AG04450 (cell line): Measurements from ENCODE around the gene MAJIN. TPM values are rescaled to one million over a fixed set of nuclear protein-coding genes. Genes with fewer than 3 reads are reported as not detected.
"Not testable (repeated sequence)": the region's sequence is repeated elsewhere in the genome, so short reads cannot be mapped to it uniquely, and the experiment has no call there.

ENCODE experiments used
- CTCF ChIA-PET: fragments of 300-600, 350-600 bp; formaldehyde crosslinking; extraction: SDS; loops from one replicate; lab custom pipeline; 2022; ENCODE audit warnings: antibody characterized with exemption, inconsistent platforms; lab: Charles Lee
- POLR2A ChIA-PET: fragments of 350-600 bp; formaldehyde crosslinking; extraction: SDS; loops from one replicate; lab custom pipeline; 2021; ENCODE audit warnings: antibody characterized with exemption, inconsistent platforms; lab: Yijun Ruan, JAX
- DNase-seq: peaks from one replicate; pipeline ENCODE4 v3.0.0-alpha.2; 2011; ENCODE audit warnings: low read depth, low spot score
- H3K27ac ChIP-seq: one replicate; pipeline ENCODE4 v1.5.1; 2012; ENCODE audit warnings: low read depth, low read length, control low read depth
- H3K27me3 ChIP-seq: one replicate; pipeline ENCODE4 v1.6.0; 2012; ENCODE audit warnings: low read length; ENCODE audit not compliant: control insufficient read depth, insufficient read depth
- H3K4me3 ChIP-seq: 2 replicates; pipeline ENCODE4 v1.5.1; 2011; ENCODE audit warnings: mild to moderate bottlenecking, low read depth, low read length, control low read depth
- H3K9me3 ChIP-seq: 2 replicates; pipeline ENCODE4 v1.5.1; 2012; ENCODE audit warnings: low read length; ENCODE audit not compliant: control insufficient read depth, insufficient read depth
- polyA plus RNA-seq: library from polyadenylated mRNA; depleted of rRNA; stranded (reverse); fragments of >200 nt; gene quantifications from 2 replicates; pipeline ENCODE4 v1.2.3, GENCODE V29; 2011
- TF ChIP-seq, protein P1 (sequence below): IDR thresholded peaks from 2 replicates; pipeline ENCODE4 v1.5.1; 2011; ENCODE audit warnings: low read depth, low read length, control low read depth, inconsistent platforms

The MAJIN gene
- polyA plus RNA-seq, 1 experiment, result not detected

DNA sequence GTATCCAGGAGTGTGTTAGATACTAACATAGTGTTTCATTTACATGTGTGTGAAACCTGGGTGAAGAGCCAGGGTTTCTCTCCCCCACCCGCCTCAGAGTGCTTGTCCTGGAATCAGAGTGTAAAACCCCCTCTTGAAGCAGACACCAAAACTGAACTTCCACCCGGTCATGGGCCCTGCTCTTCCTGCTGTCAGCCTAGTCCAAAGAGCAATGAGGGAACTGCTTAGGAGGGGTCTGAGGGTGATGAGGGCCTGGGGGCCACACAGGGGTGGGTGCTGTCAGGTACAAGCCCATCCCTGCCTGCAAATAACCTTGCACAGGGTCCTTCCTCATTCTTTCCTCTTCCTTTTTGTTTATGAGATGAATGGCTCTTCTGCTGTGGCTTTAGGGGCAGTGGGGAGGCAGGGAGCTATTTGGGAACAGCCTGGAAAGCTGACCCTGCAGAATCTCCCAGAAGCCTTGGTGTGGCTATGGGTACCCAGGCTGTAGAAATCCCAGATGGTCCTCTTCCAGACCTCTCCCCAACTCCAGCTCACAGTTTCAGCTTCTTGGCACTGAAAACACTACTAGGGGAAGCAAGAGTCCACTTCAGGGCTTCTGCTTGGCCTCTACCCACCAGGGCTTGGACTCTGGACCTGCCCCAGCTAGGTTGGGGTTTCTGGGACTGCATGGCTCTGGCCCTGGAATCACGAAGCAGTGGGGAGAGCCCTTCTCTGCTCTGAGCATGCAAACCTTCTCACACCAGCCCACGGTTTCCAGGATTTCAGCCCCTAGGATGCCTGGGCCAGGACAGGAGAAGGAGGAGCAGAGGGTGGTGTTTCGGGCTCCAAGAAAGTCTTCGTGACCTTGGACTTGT, 16.3 kb upstream of the MAJIN start:
- ChIA-PET CTCF (interaction anchor here (0.8 kb wide), 1 partner anchor 144 kb away, joined by 3 read pairs; no protein-coding TSS in a partner anchor), POLR2A (no interaction called here)
- Histone ChIP-seq H3K27me3 (peaks cover 2% of the 10 kb centered on the region), H3K27ac (no peak overlapping the region), H3K9me3 (no peaks in the 10 kb centered on the region; the same call in 1 of the 2 replicates), H3K4me3 (no peak overlapping the region)
- DNase-seq, result no peak
- TF ChIP-seq, protein P1, sequence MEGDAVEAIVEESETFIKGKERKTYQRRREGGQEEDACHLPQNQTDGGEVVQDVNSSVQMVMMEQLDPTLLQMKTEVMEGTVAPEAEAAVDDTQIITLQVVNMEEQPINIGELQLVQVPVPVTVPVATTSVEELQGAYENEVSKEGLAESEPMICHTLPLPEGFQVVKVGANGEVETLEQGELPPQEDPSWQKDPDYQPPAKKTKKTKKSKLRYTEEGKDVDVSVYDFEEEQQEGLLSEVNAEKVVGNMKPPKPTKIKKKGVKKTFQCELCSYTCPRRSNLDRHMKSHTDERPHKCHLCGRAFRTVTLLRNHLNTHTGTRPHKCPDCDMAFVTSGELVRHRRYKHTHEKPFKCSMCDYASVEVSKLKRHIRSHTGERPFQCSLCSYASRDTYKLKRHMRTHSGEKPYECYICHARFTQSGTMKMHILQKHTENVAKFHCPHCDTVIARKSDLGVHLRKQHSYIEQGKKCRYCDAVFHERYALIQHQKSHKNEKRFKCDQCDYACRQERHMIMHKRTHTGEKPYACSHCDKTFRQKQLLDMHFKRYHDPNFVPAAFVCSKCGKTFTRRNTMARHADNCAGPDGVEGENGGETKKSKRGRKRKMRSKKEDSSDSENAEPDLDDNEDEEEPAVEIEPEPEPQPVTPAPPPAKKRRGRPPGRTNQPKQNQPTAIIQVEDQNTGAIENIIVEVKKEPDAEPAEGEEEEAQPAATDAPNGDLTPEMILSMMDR, result no peak

DNA sequence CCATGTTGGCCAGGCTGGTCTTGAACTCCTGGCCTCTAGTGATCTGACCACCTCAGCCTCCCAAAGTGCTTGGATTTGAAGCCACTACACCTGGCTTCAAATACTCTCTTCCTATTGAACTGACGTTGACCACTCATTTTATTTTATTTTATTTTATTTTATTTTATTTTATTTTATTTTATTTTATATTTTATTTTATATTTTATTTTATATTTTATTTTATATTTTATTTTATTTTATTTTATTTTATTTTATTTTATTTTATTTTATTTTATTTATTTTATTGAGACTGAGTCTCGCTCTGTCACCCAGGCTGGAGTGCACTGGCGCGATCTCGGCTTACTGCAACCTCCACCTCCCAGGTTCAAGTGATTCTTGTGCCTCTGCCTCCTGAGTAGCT, 11.4 kb upstream of the MAJIN start:
- DNase-seq, H3K27me3 ChIP-seq, H3K9me3 ChIP-seq, H3K27ac ChIP-seq, H3K4me3 ChIP-seq, CTCF ChIA-PET: not testable (repeated sequence)
- POLR2A ChIA-PET, result interaction anchor here (0.6 kb wide), 1 partner anchor 1632 kb away, joined by 3 read pairs; no protein-coding TSS in a partner anchor

DNA sequence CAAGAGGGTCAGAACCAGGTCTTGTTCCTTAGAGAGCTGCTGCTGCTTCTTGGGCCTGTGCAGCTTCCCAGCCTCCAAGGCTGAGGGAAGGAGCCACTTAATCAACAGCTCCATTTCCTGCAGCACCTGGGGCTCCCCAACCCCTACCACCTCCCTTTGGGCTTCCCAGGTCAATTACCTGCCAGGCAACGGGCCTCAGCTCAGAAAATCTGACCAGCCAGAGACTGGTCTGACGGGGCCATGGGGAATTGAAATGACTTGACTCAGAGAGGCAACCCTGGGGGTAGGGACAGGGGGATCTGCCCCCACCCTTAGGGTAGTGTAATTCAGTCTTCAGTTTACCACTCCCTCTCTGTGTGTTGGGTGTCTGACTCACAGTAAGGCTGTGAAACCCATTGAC, 4.7 kb upstream of the MAJIN start:
- no peaks in the 10 kb centered on the region for H3K27me3 ChIP-seq
- H3K9me3 ChIP-seq, result peaks cover 3% of the 10 kb centered on the region; the same call in 1 of the 2 replicates
- H3K4me3 ChIP-seq, result no peak overlapping the region
- CTCF ChIA-PET, result interaction anchor here (0.6 kb wide), 1 partner anchor 39 kb away, joined by 6 read pairs; no protein-coding TSS in a partner anchor
- DNase-seq, result no peak
- POLR2A ChIA-PET, result no interaction called here
- TF ChIP-seq, protein P1, result no peak
- H3K27ac ChIP-seq, result no peak overlapping the region

GRCh38 chr11:64974124-64974523, 2.2 kb upstream of the MAJIN start:
- Histone ChIP-seq H3K27me3 (no peaks in the 10 kb centered on the region), H3K27ac (no peak overlapping the region), H3K4me3 (no peak overlapping the region), H3K9me3 (peaks cover 8% of the 10 kb centered on the region; the same call in 1 of the 2 replicates)
- ChIA-PET POLR2A (interaction anchor here (0.7 kb wide), 1 partner anchor 144 kb away, joined by 3 read pairs; no protein-coding TSS in a partner anchor), CTCF (no interaction called here)
- no peak for DNase-seq
- TF ChIP-seq, protein P1, result no peak

DNA sequence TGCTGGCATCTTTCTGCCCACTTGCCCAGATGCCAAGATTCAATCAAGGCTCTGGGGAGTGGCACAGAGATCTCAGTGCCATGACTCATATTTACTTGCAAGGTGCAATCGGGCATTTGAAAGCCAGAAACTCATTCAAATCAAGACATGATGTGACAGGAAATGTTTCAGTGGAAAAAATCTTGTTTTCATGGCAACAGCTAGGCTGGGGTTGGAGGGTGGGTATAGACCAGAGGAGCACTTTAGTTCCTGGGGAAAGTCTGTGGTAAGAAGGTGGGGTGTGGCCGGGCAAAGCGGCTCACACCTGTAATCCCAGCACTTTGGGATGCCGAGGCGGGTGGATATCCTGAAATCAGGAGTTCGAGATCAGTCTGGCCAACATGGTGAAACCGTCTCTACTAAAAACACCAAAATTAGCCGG, 1.2 kb downstream of the MAJIN start:
- Histone ChIP-seq H3K9me3 (peaks cover 8% of the 10 kb centered on the region; the same call in 1 of the 2 replicates), H3K27ac (no peak overlapping the region), H3K27me3 (no peaks in the 10 kb centered on the region), H3K4me3 (no peak overlapping the region)
- TF ChIP-seq, protein P1, result no peak
- CTCF ChIA-PET, result no interaction called here
- POLR2A ChIA-PET, result no interaction called here
- no peak for DNase-seq
